RPMI8226 (cell line): Measurements from ENCODE around the gene LHX3.

Source experiments
- DNase-seq: peaks from one replicate; pipeline ENCODE4 v3.0.0-alpha.2; 2015

Gene LHX3

GRCh38 chr9:136174779-136175615, 29.9 kb downstream of the LHX3 start:
- no peak for DNase-seq

GRCh38 chr9:136173648-136174290, 31.2 kb downstream of the LHX3 start:
- DNase-seq: no peak

- peak; percentile 69 for DNase-seq
These were observed 32.4 kb downstream of the LHX3 start for GRCh38 chr9:136172412-136173079.

- no peak for DNase-seq
These were observed 33.0 kb downstream of the LHX3 start for GRCh38 chr9:136171801-136172411.

GRCh38 chr9:136171009-136171800, 33.7 kb downstream of the LHX3 start:
- no peak for DNase-seq

GRCh38 chr9:136170006-136170901, 34.7 kb downstream of the LHX3 start:
- DNase-seq: peak; percentile 60

- no peak for DNase-seq
These were observed 35.4 kb downstream of the LHX3 start for GRCh38 chr9:136169495-136169894.

- DNase-seq: no peak
These were observed 41.6 kb downstream of the LHX3 start for GRCh38 chr9:136163248-136163850.

GRCh38 chr9:136160995-136161610, 43.8 kb downstream of the LHX3 start:
- DNase-seq: no peak

- DNase-seq: no peak
These were observed 44.5 kb downstream of the LHX3 start for GRCh38 chr9:136160381-136160841.

GRCh38 chr9:136159851-136160250, 45.1 kb downstream of the LHX3 start:
- DNase-seq: no peak

GRCh38 chr9:136157477-136158265, 47.3 kb downstream of the LHX3 start:
- DNase-seq: no peak

GRCh38 chr9:136156209-136157120, 48.5 kb downstream of the LHX3 start:
- DNase-seq: no peak

- DNase-seq: no peak
These were observed 49.4 kb downstream of the LHX3 start for GRCh38 chr9:136155576-136155975.

GRCh38 chr9:136154943-136155342, 50.0 kb downstream of the LHX3 start:
- DNase-seq: no peak

- DNase-seq: peak; percentile 44
These were observed 51.4 kb downstream of the LHX3 start for GRCh38 chr9:136153381-136154065.

- no peak for DNase-seq
These were observed 52.0 kb downstream of the LHX3 start for GRCh38 chr9:136152931-136153330.

- no peak for DNase-seq
These were observed 52.4 kb downstream of the LHX3 start for GRCh38 chr9:136152543-136152866.
